Uterus (tissue), 4 donors: Measurements from ENCODE around the gene LETM1. TPM values are rescaled to one million over a fixed set of nuclear protein-coding genes. Genes with fewer than 3 reads are reported as not detected.

ENCODE experiments used
- DNase-seq, 2 donors: peaks; one replicate each; pipeline ENCODE4 v3.0.0-alpha.2; 2019 to 2020
- H3K27ac ChIP-seq, 2 donors: fragments of 200-600 bp; sonication (generic); 1 replicate in 1 of 2; 2 replicates in 1 of 2; pipeline ENCODE4 v1.5.1; 2016 to 2018
- H3K27me3 ChIP-seq, 2 donors: fragments of 200-600 bp; sonication (generic); one replicate each; pipeline ENCODE4 v1.5.1; 2018 to 2019; ENCODE audit warnings: control low read depth in 1 of 2
- H3K36me3 ChIP-seq, 2 donors: fragments of 200-600 bp; sonication (generic); one replicate each; pipeline ENCODE4 v1.5.1; 2019; ENCODE audit warnings: control low read depth in 1 of 2
- H3K4me1 ChIP-seq, 2 donors: fragments of 200-600 bp; sonication (generic); one replicate each; pipeline ENCODE4 v1.5.1; 2018 to 2019; ENCODE audit warnings: control low read depth in 1 of 2
- H3K4me3 ChIP-seq, 2 donors: fragments of 200-600 bp; sonication (generic); 1 replicate in 1 of 2; 2 replicates in 1 of 2; pipeline ENCODE4 v1.5.1; 2018 to 2019; ENCODE audit warnings: mild to moderate bottlenecking in 1 of 2
- H3K9me3 ChIP-seq, 2 donors: fragments of 200-600 bp; sonication (generic); one replicate each; pipeline ENCODE4 v1.5.1; 2019; ENCODE audit warnings: control low read depth in 1 of 2
- CTCF ChIP-seq, 4 experiments: fragments of 200-600 bp in 2 of 4; fragments of 450-650 bp in 2 of 4; sonication (generic) in 2 of 4; IDR thresholded peaks; one replicate each; pipeline ENCODE4 v1.5.1; 2016 to 2019; ENCODE audit warnings: antibody characterized with exemption in 4 of 4, mild to moderate bottlenecking in 2 of 4, moderate library complexity in 1 of 4
- POLR2A ChIP-seq, 2 donors: fragments of 450-650 bp; IDR thresholded peaks; one replicate each; pipeline ENCODE4 v1.6.1; 2016; ENCODE audit warnings: antibody characterized with exemption in 2 of 2, mild to moderate bottlenecking in 1 of 2, moderate library complexity in 1 of 2
- intact Hi-C: fragments of 100-400 bp; cut with DNase I; formaldehyde crosslinking; loops from one replicate; pipeline ENCODE4 v1.15.1; 2023; ENCODE audit warnings: low total_unique reads
- total RNA-seq, 4 donors: library from RNA; depleted of rRNA in 3 of 4; stranded (reverse); fragments of >200 nt in 3 of 4; gene quantifications; one replicate each; pipeline versions ENCODE4 v1.1.0 to v1.2.4, GENCODE V29; 2014 to 2023
- donor health status: DM: yes; HTN: yes; CAD: no.

The LETM1 gene
- total RNA-seq, 4 donors from 2014 or later: 12.4 to 44.3 (median 31.3) TPM

GRCh38 chr4:1833307-1834046 lies 22.5 kb downstream of the LETM1 start:
- TF ChIP-seq POLR2A (IDR thresholded peaks at IDR 0.05): no peak
- TF ChIP-seq CTCF (IDR thresholded peaks at IDR 0.05): no peak
- Histone ChIP-seq H3K36me3 (no peaks in the 10 kb centered on the region), H3K27me3 (no peaks in the 10 kb centered on the region), H3K27ac (no peak overlapping the region), H3K4me1 (no peaks in the 10 kb centered on the region), H3K9me3 (no peaks in the 10 kb centered on the region), H3K4me3 (no peak overlapping the region)
- no peak for DNase-seq
- intact Hi-C loops: no loop called here

- intact Hi-C loops: no loop called here
- Histone ChIP-seq H3K9me3 (no peaks in the 10 kb centered on the region), H3K4me1 (no peaks in the 10 kb centered on the region), H3K4me3 (no peak overlapping the region), H3K36me3 (no peaks in the 10 kb centered on the region), H3K27me3 (no peaks in the 10 kb centered on the region), H3K27ac (no peak overlapping the region)
- DNase-seq: no peak
- TF ChIP-seq POLR2A (IDR thresholded peaks at IDR 0.05): no peak
- no peak for TF ChIP-seq CTCF (IDR thresholded peaks at IDR 0.05)
Observed at GRCh38 chr4:1832690-1833089, 23.3 kb downstream of the LETM1 start.

- no peaks in the 10 kb centered on the region for H3K4me1 ChIP-seq
Observed at GRCh38 chr4:1831331-1831730, 24.6 kb downstream of the LETM1 start.

GRCh38 chr4:1830642-1831228 lies 25.2 kb downstream of the LETM1 start:
- no peak for DNase-seq
- intact Hi-C loops: no loop called here
- Histone ChIP-seq H3K27me3 (no peaks in the 10 kb centered on the region), H3K27ac (no peak overlapping the region), H3K4me3 (no peak overlapping the region), H3K9me3 (no peaks in the 10 kb centered on the region), H3K4me1 (no peaks in the 10 kb centered on the region), H3K36me3 (no peaks in the 10 kb centered on the region)
- no peak for TF ChIP-seq CTCF (IDR thresholded peaks at IDR 0.05)
- TF ChIP-seq POLR2A (IDR thresholded peaks at IDR 0.05): no peak

More at GRCh38 chr4:1831331-1831730, 24.6 kb downstream of the LETM1 start:
- TF ChIP-seq POLR2A (IDR thresholded peaks at IDR 0.05) (no peak), CTCF (IDR thresholded peaks at IDR 0.05) (no peak)
- no peaks in the 10 kb centered on the region for H3K36me3 ChIP-seq
- no peaks in the 10 kb centered on the region for H3K27me3 ChIP-seq
- DNase-seq: no peak
- no peak overlapping the region for H3K4me3 ChIP-seq
- no peak overlapping the region for H3K27ac ChIP-seq
- no peaks in the 10 kb centered on the region for H3K9me3 ChIP-seq
- intact Hi-C loops: no loop called here

- TF ChIP-seq CTCF (IDR thresholded peaks at IDR 0.05): no peak
- no peak for TF ChIP-seq POLR2A (IDR thresholded peaks at IDR 0.05)
- no peak for DNase-seq
- H3K27me3 ChIP-seq: no peaks in the 10 kb centered on the region
- no peaks in the 10 kb centered on the region for H3K9me3 ChIP-seq
- H3K4me3 ChIP-seq: no peak overlapping the region
- no peaks in the 10 kb centered on the region for H3K4me1 ChIP-seq
- no peak overlapping the region for H3K27ac ChIP-seq
- intact Hi-C loops: no loop called here
- H3K36me3 ChIP-seq: no peaks in the 10 kb centered on the region
Observed at GRCh38 chr4:1830234-1830633, 25.7 kb downstream of the LETM1 start.
